Hippocampal formation (tissue), 2 donors: Measurements from ENCODE around the gene FXYD2.
"Not testable (repeated sequence)": the region's sequence is repeated elsewhere in the genome, so short reads cannot be mapped to it uniquely, and the experiment has no call there.

Experiments used
- DNase-seq, 2 donors: peaks; one replicate each; lab custom pipeline; 2025; lab: John Stamatoyannopoulos, UW

FXYD2 gene

DNA sequence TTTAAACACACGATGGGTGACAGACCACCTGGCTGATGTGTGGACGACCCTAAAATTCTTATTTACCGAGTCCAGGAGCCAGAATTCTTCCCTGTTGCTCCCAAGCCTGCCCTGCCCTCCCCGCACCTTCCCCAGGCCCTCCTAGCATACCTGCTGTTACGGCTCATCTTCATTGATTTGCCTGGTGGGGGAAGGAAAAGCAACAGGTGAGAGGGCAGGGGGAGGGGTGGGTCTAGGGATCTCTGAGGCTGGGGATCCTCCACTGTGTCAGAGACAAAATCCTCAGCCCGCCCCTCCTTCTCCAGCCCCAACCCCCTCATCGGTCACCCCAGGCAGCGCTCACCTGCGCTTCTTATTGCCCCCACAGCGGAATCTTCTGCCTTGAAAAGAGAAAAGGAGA lies 4.0 kb downstream of the FXYD2 start:
- DNase-seq: no peak

DNA sequence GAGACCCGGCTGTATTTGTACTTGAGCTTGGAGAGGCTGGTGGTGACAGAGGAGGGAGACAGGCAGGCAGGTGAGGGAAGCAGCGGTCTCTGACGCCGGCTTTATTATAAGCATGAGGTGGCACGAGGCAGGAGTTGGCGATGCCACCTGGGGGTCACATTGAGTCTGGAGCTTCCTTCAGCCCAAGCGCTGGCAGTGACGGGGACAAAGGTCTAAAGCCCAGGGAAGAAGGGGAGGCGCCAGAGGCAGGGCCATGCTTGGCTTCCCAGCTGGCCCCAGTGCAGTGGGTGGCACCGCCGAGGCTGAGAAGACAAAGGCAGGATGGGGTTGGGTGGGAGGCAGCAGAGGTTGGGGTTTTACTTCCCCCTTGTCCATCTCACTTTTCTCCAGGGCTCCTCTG lies 4.5 kb downstream of the FXYD2 start:
- no peak for DNase-seq

DNA sequence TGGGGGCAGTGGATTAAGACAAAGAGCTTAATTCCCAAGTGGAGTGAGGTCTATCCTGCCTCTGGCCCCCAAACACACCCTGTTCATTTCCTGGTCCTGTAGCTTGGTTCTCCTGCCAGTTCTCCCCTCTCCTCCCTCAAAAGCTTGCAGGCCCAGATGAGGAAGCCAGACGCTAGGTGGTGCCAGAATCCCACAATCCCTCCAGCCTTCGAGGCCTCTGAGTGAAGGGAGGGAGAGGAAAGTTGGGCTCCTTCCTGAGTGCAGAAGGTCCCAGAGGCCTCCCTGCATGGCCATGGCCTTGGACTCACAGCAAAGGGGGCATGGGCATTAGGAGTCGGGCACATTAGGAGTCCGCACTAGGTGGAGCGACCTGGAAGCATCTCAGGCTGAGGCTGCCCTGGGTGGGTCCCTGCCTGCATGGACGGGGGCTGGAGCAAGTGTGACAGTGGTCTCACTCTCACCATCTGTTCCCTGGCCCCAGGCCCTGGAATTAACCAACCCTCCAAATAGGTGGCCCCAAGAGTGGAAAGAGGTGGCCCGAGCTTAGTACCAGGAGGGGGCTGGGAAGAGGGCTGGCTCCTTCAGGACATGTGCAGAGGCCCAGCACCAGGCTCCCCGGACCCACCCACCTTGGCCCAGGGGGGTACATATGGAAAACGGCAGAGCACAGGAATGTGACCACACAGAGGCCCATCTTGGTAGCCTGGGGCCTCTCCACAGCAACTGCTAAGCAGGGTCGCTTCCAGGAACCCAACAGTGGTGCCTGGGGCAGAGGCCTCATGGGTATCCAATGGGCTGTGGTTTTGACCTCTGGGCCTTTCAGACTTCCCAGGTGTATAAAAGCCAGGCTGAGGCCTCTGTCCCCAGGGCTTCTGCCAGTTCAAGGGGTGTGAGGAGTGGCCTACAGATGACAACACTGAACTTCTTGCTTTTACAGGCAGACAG lies 5.2 kb downstream of the FXYD2 start:
- peak in 1 of 2 donors; percentile 20 for DNase-seq

DNA sequence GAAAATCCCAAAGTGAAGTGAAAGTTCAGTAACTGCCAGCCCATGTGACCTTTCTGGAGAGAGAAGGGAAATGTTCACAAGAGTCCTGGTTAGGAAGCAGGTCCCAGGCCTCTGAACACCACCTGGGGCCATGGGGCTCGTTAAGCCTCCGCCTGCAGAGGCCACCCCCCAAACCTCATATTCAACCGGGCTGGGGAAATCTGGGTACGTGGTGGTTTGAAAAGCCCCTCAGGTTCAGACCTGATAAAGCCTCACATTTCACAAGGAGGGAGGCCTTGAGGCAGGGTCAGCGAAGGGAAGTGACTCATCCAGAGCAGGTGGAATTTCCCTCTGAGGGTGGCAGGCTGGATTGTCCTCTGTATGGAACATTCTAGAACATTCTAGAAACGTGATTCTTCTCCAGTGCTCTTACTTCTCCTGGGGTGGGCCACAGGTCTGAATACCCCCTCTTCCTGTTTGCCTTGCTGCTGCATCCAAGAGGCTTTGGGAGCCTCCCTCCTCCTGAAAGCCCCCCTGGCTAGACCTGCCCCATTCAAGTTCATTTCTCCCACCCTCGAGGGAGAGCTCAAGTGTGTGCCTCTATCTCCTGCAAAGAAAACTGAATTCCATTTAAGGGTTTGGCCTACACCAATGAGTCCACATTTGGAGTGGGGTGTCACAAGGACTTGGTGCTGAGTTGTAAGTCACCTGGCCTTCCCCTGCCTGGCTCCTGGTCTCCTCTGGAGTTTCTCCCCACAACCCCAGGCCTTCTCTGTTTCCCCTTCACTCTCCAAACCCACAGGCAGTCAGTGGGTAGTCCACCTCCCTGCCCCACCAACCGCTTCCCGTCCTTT lies 6.3 kb downstream of the FXYD2 start:
- DNase-seq: no peak

DNA sequence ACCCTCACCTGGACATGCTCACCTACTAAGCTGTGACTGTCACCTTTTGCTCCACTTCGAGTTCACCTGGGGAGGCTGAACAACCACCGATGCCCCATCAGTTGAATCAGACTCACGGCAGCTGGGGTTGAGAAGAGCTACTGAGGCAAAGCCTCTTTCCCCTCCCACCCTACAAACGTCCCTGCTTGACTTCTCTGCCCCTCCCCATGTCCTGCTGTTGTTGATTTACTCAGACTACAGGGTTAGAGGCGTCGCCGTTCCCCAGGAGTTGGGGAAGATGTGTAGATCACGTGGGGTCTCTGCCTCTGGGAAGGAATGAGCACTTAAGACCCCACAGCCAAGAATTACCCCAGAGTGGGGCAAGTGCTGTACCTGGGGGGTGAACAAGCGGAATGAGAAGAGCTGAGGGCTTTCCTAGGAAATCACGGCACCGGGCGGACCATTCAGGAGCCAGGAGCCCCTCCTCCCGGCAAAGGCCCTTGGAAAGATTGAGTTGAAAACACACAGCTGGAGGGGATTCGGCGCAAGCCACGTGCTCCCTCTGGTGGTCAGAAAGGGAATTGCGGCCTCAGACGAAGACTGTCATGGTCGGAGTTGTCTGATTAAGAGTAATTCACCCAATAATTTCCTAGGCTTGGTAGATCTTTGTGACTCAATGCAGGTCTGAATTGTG lies 7.0 kb downstream of the FXYD2 start:
- peak; percentile 69 to 81 for DNase-seq

DNA sequence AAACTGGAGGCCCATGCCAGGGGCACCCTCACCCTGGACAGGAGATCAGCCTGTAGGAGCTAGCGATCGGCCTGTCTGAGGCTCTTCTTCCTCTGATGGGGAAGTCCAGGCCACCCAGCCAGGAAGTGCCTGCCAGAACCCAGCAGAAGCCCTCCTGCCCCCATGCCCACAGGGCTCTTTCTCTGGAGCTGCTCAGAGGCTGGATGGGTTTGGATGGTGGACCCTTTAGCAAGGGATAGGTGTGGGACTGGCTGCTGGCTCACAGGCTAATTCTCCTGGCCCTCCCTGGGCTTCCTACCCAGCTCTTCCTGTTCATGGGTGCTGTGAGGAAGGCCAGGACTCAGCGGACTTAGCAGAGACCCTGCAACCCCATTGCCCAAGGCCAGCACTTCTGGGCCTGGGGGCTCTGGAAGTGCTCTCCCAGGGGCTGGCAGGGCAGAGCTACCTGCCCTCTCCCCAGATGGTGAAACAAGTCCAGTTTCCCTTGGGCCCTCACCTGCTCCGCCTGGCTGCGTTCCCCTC lies 7.6 kb downstream of the FXYD2 start:
- no peak for DNase-seq

DNA sequence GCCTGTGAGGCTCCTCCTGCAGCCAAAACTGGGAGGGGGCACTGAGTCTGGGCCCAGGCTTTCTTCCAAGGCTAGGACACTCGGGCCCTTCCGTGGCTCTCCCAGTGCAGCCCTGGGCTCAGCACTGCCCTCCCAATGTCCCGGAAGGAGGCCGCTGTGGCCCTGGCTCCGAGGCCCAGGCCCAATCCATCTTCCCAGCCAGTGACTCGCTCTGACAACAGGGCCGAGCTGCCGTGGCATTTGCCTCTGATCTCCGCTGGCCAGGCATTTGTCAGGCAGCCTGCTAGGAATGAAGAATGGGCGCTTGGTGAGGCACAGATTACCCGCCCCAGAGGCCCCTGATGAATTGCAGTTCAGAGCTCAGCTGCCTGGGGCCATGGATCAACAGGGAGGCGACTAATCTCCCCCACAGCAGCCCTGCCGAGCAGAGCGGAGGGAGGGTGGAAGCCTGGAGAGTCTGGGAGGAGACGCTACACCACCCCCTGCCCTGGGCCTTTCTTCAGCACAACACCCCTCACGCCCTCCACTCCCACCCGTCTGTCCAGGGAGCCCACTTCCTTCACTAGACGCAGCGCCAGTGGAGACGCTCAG lies 8.3 kb downstream of the FXYD2 start:
- no peak for DNase-seq

DNA sequence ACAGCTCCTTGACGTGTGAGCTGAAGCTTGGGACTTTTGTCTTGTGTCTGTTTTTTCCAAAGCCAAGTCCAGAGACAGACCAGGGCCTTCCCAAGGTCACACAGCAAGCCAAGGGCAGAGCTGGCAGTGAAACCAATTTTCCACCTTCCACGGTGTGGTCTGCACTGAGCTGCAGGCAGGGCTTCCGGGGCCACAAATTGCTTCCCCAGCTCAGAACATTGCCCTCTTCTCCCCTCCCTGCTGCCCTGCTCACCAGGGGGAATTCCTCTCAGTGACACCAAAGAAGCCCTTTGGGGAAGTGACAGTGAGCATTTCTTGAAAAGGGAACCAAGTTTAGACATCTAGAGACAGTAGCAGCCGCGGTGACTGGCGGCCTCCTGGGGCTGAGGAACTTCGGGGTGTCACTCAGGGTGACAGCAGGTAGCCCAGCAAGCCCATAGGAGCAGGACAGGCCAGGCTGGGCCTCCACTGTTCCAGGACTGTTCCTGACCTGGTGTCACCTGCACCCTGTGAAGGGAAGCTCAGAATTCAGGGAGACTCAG lies 9.2 kb downstream of the FXYD2 start:
- no peak for DNase-seq

DNA sequence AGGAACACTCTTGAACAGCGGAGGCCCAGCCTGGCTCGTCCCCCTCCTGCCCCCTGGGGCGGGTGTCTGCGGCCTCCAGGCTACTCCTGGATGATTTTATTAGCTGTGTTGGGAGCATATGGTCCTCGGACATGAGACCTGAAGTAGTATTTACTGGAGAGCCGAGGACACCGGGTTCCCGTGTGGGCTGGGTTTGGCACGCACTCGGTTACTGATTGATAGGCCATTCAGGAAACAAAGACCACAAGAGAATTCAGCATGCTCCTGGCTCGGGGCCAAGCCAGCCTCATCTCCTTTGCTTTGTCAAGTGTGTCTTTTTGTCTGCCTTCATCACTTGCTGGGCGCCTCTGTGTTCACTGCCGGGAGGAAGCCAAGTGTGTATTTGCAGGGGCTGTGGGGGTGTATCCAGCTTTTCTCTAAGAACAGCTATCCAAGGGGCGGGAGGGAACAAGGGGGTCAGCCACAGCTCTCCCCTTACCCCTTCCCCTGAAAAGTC lies 9.7 kb downstream of the FXYD2 start:
- DNase-seq: peak in 1 of 2 donors; percentile 36

DNA sequence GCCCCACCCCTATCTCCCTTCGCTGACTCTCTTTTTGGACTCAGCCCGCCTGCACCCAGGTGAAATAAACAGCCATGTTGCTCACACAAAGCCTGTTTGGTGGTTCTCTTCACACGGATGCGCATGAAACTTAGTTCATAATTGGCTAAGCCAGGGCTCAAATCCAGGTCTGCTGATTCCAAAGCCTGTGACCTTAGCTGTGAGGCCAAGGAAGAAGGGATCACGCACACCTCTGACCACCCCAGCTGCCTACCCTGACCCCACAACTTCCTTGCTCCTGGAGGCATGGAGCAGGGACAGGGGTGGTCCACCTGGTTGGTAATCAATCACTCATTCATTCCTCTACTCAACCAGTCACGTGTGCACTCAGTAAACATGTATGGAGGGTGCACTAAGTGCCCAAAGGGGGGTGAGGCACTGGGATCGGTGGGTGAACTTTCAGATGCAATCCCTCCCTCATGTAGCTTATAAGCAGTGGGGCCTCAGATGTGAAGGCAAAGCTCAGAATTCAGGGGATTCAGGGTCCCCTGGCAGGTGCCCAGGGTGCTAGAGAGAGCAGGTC lies 10.3 kb downstream of the FXYD2 start:
- no peak for DNase-seq

DNA sequence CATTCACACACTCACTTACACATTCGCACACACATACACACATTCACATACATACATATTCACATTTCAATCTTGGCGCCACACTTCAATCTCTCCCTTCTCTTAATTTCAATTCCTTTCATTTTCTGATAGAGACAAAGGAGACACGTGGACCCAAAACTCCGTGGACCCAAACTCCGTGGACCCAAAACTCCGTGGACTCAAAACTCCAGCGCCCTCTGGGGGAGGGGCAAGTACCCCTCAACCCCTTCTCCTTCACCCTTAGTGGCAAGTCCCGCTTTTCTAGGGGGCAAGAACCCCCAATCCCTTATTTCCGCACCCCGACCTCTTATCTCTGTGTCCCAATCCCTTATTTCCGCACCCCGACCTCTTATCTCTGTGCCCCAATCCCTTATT lies 14.5 kb downstream of the FXYD2 start:
- not testable (repeated sequence) for DNase-seq

DNA sequence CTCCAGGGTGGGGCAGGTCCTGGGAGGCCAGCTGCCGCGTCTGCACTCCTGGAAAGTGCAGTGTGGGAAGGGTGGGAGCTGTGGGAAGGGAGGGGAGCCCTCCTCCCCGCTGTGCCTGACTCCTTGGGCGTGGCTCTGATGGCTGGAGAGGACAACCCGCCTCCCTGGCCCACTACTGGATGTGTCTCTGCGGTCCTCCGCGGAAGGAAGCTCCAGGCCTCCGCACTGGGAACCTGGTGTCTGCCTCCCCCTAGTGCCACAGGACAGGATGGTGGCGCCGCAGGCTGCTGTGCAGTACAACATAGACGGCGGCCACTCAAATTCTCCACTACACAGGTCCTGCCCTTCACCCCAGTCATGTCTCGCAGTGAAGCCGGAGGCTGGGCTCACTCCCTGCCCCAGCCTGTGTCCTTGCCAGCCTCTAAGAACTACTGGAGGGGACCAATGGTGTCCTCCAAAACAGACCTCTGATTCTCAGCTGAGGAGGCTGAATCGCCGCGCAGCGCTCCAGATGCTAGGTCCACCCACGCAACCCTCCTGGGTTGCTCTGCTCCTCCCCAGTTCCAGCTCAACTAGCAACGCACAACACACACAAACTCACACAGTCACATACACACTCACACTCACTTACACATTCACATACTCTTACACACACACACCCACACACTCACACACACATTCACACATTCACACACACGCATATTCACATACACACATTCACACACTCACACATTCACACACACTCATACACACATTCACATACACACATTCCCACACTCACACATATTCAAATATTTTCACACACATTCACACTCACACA lies 15.1 kb downstream of the FXYD2 start:
- DNase-seq: peak; percentile 73 to 81

DNA sequence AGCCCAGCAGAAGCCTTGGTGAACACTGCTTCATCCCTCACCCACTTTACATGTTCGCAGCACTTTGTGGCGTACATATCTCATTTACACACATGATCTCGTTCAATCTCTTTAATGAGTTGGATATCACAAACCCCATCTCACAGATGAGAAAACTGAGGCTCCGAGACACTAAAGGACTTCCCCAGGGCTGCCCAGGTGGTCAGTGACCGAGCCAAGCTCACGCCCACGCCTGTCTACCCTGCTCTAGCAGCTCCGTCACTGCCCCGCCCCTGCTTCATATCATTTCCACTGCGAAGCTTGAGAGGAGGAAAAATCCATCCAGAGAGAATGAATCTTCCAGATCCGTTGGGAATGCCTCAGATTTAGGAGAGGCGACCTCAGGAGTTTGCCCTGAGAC lies 15.8 kb downstream of the FXYD2 start:
- DNase-seq: no peak

DNA sequence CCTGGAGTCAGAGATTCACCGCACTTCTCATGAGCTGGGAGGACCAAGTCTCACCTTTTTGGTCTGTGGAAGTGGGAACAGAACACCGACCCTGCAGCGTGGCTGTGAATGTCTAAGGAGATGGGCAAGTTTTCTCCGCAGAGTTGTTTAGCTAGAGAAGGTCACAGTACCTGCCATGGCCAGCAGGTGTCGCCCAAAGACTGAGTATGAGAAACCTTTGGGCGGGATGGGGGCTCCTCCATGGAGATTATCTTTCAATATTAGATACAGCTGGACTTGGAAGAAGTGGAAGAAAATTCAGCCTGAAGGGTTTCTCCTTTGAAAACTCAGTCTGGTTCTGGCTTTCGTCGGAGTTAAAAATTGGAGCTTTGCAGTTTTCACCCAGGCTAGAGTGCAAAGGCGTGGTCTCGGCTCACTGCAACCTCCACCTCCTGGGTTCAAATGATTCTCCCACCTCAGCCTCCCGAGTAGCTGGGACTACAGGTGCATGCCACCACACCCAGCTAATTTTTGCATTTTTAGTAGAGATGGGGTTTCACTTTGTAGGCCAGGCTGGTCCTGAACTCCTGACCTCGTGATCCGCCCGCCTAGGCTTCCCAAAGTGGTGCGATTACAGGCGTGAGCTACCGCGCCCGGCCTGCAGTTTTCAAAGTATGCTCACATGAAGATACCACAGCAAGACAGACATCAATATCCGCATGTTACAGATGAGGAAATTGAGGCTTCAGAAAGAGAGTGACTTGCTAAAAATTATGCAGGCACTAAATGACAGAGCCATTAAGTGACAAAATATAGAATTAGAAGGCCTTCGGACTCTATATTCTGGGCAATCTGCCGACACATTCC lies 16.8 kb downstream of the FXYD2 start:
- peak; percentile 33 to 65 for DNase-seq

DNA sequence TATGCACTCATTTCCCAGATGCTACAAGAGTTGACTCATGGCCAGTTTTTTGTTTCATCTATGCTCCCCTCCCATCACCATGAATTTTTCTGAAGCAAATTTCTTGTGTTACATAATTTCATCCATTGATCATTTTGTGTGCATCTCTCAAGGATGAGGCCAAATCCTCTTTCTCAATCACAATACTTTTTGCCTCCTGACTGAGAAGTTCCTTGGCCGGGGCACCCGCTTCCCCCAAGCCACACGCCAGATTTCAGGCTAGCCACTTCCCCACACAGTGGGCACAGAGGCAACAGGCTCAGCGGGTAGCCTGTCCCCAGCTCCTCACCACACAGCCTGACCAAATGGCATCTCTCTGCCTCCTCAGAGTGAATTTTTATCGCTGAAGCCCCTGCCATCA lies 17.7 kb downstream of the FXYD2 start:
- no peak for DNase-seq

DNA sequence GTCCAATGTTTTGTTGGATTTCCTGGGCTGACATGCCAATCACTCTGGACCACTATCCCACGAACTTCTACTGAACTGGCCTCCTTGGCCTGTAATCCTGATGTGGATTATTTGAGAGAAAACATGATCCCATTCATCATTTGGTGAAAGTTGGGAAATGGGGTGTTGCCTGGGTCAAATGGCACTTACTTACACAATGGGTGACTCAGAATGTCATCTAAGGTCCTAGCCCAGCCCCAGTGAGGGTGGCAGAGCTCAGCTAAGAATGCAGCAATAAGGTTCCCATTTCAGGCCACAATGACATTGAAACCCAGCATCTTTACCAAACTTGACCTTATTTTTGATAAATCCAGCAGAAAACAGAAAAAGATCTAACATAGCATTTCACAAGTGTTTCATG lies 19.5 kb downstream of the FXYD2 start:
- DNase-seq: no peak

DNA sequence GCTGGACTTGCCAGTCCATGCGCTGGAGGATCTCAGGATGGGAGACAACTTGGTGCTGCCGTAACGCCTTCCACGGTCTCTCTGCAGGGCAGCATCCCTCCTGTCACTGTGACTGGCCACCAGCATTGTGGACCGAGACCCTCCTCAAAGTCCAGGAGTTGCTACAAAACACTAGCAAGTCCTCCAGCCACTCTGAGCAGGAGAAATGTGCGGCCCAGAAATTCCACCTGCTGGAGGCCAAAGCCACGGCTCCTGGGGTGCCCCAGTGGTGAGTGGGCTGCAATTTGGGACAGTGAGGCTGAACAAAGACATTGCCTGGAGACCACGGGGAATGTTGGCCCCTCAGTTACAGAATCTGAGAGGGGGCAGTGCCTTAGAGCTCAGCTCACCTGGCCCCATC lies 20.6 kb downstream of the FXYD2 start:
- DNase-seq: no peak

DNA sequence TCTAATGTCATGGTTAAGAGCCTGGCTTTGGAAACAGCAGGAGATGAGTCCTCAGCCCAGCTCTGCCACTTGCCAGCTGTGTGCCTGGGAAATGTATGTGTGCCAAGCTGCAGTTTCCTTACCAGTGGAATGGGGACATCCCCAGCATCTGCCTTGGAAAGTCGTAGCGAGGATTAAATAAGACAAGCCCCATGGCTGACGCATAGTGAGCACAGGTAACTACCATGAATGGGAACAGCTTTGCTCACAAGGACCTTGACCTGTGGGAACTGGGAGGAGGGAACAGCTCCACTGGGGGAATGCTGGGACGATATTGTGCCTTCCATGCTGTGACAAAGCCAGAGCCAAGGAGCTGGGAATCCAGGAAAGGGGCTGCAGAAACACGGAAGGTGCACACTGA lies 24.9 kb downstream of the FXYD2 start:
- DNase-seq: no peak

DNA sequence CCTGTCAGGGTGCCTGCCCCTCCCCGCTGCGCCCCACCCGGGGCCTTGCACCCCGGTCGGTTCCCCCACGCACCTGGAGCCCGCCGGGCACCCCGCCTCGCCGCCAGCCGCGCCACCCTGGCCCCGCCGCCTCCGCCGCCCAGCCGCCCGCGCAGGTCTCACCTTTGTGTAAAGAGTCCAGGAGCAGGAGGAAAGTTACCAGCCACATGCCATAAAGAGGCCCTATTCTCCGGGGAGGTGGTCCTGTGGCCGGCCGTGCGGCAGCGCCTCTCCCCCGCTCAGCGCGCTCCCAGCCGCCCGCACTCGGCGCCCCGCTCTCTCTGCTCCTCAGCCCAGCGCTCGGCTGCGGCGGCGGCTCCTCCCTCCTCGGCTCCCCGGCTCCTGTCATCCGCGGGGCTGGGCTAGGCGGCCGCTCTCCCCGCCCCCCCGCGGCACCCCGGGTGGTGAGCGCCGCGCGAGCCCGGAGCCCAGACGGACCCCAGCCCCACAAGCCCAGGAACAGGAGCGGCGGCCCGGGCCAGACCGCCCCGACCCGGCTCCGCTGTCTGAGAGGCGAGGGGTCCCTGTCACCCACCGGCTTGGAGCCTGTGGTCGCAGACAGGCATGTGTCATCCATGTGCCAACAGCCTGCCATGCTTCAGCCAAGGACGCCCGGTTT lies 27.5 kb downstream of the FXYD2 start, which contains the start of gene DSCAML1:
Gene DSCAML1, minus strand, starts transcription at position 345 of the 658 bp plus-strand sequence. Its CDS starts 137 bp downstream, at position 208.
- DNase-seq: peak; percentile 44 to 48
